HEK293T (cell line): ENCODE results near the gene CRYBA2.

Experiments used
- CTCF ChIA-PET: fragments of 350-600 bp; formaldehyde crosslinking; extraction: SDS; loops from one replicate; lab custom pipeline; 2021; ENCODE audit warnings: antibody characterized with exemption, inconsistent platforms; lab: Yijun Ruan, JAX
- POLR2A ChIA-PET: fragments of 350-600 bp; formaldehyde crosslinking; extraction: SDS; loops from one replicate; lab custom pipeline; 2020; ENCODE audit warnings: antibody characterized with exemption, inconsistent platforms; lab: Yijun Ruan, JAX
- DNase-seq: peaks from one replicate; pipeline ENCODE4 v3.0.0; 2012; ENCODE audit warnings: mixed read lengths; ENCODE audit errors: extremely low spot score
- ARNT ChIP-seq: fragments of 450-650 bp; IDR thresholded peaks from 2 replicates; pipeline ENCODE4 v1.6.1; 2017; ENCODE audit warnings: mild to moderate bottlenecking
- BHLHE40 ChIP-seq: fragments of 450-650 bp; IDR thresholded peaks from 2 replicates; pipeline ENCODE4 v1.6.1; 2016; ENCODE audit warnings: mild to moderate bottlenecking, moderate library complexity, borderline replicate concordance
- CTBP1 ChIP-seq: fragments of 450-650 bp; IDR thresholded peaks from 2 replicates; pipeline ENCODE4 v1.6.1; 2016; ENCODE audit warnings: borderline replicate concordance
- ELF4 ChIP-seq: fragments of 450-650 bp; IDR thresholded peaks from 2 replicates; pipeline ENCODE4 v1.6.1; 2017; ENCODE audit warnings: antibody characterized with exemption
- FOXA1 ChIP-seq: fragments of 450-650 bp; IDR thresholded peaks from 2 replicates; pipeline ENCODE4 v1.6.1; 2016; ENCODE audit warnings: mild to moderate bottlenecking
- FOXK2 ChIP-seq: fragments of 450-650 bp; IDR thresholded peaks from 2 replicates; pipeline ENCODE4 v1.6.1; 2016; ENCODE audit warnings: mild to moderate bottlenecking
- FOXM1 ChIP-seq: fragments of 450-650 bp; IDR thresholded peaks from 2 replicates; pipeline ENCODE4 v1.6.1; 2017; ENCODE audit warnings: mild to moderate bottlenecking, borderline replicate concordance
- HDGF ChIP-seq: fragments of 450-650 bp; IDR thresholded peaks from 2 replicates; pipeline ENCODE4 v1.6.1; 2017; ENCODE audit warnings: antibody characterized with exemption, borderline replicate concordance
- L3MBTL2 ChIP-seq: fragments of 450-650 bp; conservative IDR thresholded peaks from 2 replicates; pipeline ENCODE4 v1.6.1; 2016; ENCODE audit warnings: mild to moderate bottlenecking
- LEF1 ChIP-seq: fragments of 450-650 bp; IDR thresholded peaks from 2 replicates; pipeline ENCODE4 v1.6.1; 2017; ENCODE audit warnings: mild to moderate bottlenecking, borderline replicate concordance
- NFRKB ChIP-seq: fragments of 450-650 bp; IDR thresholded peaks from 2 replicates; pipeline ENCODE4 v1.6.1; 2016; ENCODE audit warnings: mild to moderate bottlenecking, moderate library complexity
- PKNOX1 ChIP-seq: fragments of 450-650 bp; IDR thresholded peaks from 2 replicates; pipeline ENCODE4 v1.6.1; 2016
- SP1 ChIP-seq: fragments of 450-650 bp; IDR thresholded peaks from 2 replicates; pipeline ENCODE4 v1.6.1; 2017
- SUZ12 ChIP-seq: fragments of 450-650 bp; IDR thresholded peaks from 2 replicates; pipeline ENCODE4 v1.6.1; 2016; ENCODE audit warnings: mild to moderate bottlenecking
- TARDBP ChIP-seq: fragments of 450-650 bp; IDR thresholded peaks from 2 replicates; pipeline ENCODE4 v1.6.1; 2016
- ZNF384 ChIP-seq: fragments of 450-650 bp; IDR thresholded peaks from 2 replicates; pipeline ENCODE4 v1.6.1; 2016

Gene CRYBA2

GRCh38 chr2:219037783-219038499 lies 44.7 kb upstream of the CRYBA2 start:
- no peak for TF ChIP-seq ARNT
- no peak for TF ChIP-seq FOXM1
- no peak for TF ChIP-seq L3MBTL2
- TF ChIP-seq BHLHE40: no peak
- TF ChIP-seq LEF1: no peak
- TF ChIP-seq NFRKB: no peak
- no peak for TF ChIP-seq FOXA1
- TF ChIP-seq SP1: no peak
- ChIA-PET POLR2A (no interaction called here), CTCF (interaction anchor here (1.4 to 1.9 kb wide), 2 partner anchors 8 to 27 kb away, joined by 4 to 10 read pairs; no protein-coding TSS in a partner anchor)
- DNase-seq: no peak

- ChIA-PET CTCF (no interaction called here), POLR2A (no interaction called here)
Observed at GRCh38 chr2:219035942-219036341, 42.7 kb upstream of the CRYBA2 start.

GRCh38 chr2:219034823-219035222 lies 41.6 kb upstream of the CRYBA2 start:
- DNase-seq: no peak
- CTCF ChIA-PET: no interaction called here
- POLR2A ChIA-PET: no interaction called here
- TF ChIP-seq ZNF384: no peak
- no peak for TF ChIP-seq PKNOX1
- no peak for TF ChIP-seq FOXA1
- TF ChIP-seq ARNT: no peak
- no peak for TF ChIP-seq LEF1
- no peak for TF ChIP-seq FOXM1
- TF ChIP-seq CTBP1: no peak

More at GRCh38 chr2:219035942-219036341, 42.7 kb upstream of the CRYBA2 start:
- TF ChIP-seq LEF1: no peak
- no peak for TF ChIP-seq TARDBP
- TF ChIP-seq ZNF384: no peak
- TF ChIP-seq BHLHE40: no peak
- TF ChIP-seq L3MBTL2: no peak
- no peak for TF ChIP-seq ELF4
- no peak for TF ChIP-seq NFRKB
- no peak for TF ChIP-seq FOXA1
- TF ChIP-seq HDGF: no peak
- no peak for TF ChIP-seq ARNT
- no peak for TF ChIP-seq PKNOX1
- TF ChIP-seq SP1: no peak
- no peak for TF ChIP-seq FOXM1
- no peak for TF ChIP-seq FOXK2
- TF ChIP-seq SUZ12: no peak
- TF ChIP-seq CTBP1: no peak
- no peak for DNase-seq

GRCh38 chr2:219032051-219032745 lies 39.0 kb upstream of the CRYBA2 start:
- TF ChIP-seq FOXA1 (no peak), ARNT (no peak), FOXM1 (no peak), NFRKB (no peak), TARDBP (no peak), BHLHE40 (no peak), PKNOX1 (no peak), SP1 (no peak), ELF4 (no peak), ZNF384 (no peak), HDGF (no peak), SUZ12 (no peak), L3MBTL2 (no peak), LEF1 (no peak), FOXK2 (no peak), CTBP1 (no peak)
- ChIA-PET CTCF (interaction anchor here (3.5 kb wide), 1 partner anchor 125 kb away, joined by 40 read pairs; no protein-coding TSS in a partner anchor), POLR2A (no interaction called here)
- no peak for DNase-seq

GRCh38 chr2:219031005-219031738 lies 38.0 kb upstream of the CRYBA2 start:
- DNase-seq: no peak
- no peak for TF ChIP-seq L3MBTL2
- TF ChIP-seq HDGF: no peak
- ChIA-PET CTCF (interaction anchor here (3.5 kb wide), 1 partner anchor 126 kb away, joined by 40 read pairs; no protein-coding TSS in a partner anchor), POLR2A (no interaction called here)
